COLO668 (cell line): ENCODE data around the gene CDK11B.
"Not testable (repeated sequence)": the region's sequence is repeated elsewhere in the genome, so short reads cannot be mapped to it uniquely, and the experiment has no call there.

ENCODE experiments used
- DNase-seq: peaks from one replicate; lab custom pipeline; 2025; ENCODE audit not compliant: unreplicated experiment; lab: John Stamatoyannopoulos, UW

The CDK11B gene

GRCh38 chr1:1658583-1659549, at the start of gene CDK11B:
CDK11B (minus strand) TSS chr1:1659004; CDS start chr1:1657485, 1,519 bp downstream.
- peak; percentile 97 for DNase-seq

GRCh38 chr1:1707897-1708296, 49.1 kb upstream of the CDK11B start:
- not testable (repeated sequence) for DNase-seq

- DNase-seq, result not testable (repeated sequence)
These were observed 48.4 kb upstream of the CDK11B start for GRCh38 chr1:1707241-1707640.

GRCh38 chr1:1705623-1706022, 46.8 kb upstream of the CDK11B start:
- not testable (repeated sequence) for DNase-seq

- DNase-seq, result not testable (repeated sequence)
These were observed 45.6 kb upstream of the CDK11B start for GRCh38 chr1:1704284-1704957.

GRCh38 chr1:1703796-1704195, 45.0 kb upstream of the CDK11B start:
- no peak for DNase-seq

- not testable (repeated sequence) for DNase-seq
These were observed 43.7 kb upstream of the CDK11B start for GRCh38 chr1:1702506-1702905.

- DNase-seq, result not testable (repeated sequence)
These were observed 41.8 kb upstream of the CDK11B start for GRCh38 chr1:1700557-1700956.

GRCh38 chr1:1700067-1700466, 41.3 kb upstream of the CDK11B start:
- DNase-seq, result not testable (repeated sequence)

GRCh38 chr1:1699061-1699460, 40.3 kb upstream of the CDK11B start:
- not testable (repeated sequence) for DNase-seq

GRCh38 chr1:1697358-1698183, 38.8 kb upstream of the CDK11B start:
- DNase-seq, result not testable (repeated sequence)

GRCh38 chr1:1696431-1697357, 37.9 kb upstream of the CDK11B start:
- not testable (repeated sequence) for DNase-seq

- peak; percentile 98 for DNase-seq
These were observed 34.2 kb upstream of the CDK11B start, which contains the start of gene SLC35E2B for GRCh38 chr1:1692714-1693647. SLC35E2B (minus strand) TSS chr1:1692795; CDS start chr1:1676699, 16,096 bp downstream.

- peak; percentile 95 for DNase-seq
These were observed 33.5 kb upstream of the CDK11B start for GRCh38 chr1:1692324-1692713.

GRCh38 chr1:1691443-1691842, 32.6 kb upstream of the CDK11B start:
- DNase-seq, result not testable (repeated sequence)

GRCh38 chr1:1689526-1689925, 30.7 kb upstream of the CDK11B start:
- not testable (repeated sequence) for DNase-seq

- no peak for DNase-seq
These were observed 29.0 kb upstream of the CDK11B start for GRCh38 chr1:1687846-1688245.

GRCh38 chr1:1684031-1684681, 25.4 kb upstream of the CDK11B start:
- DNase-seq, result no peak
